GM12873 (cell line): Measurements from ENCODE around the gene MORN1.

Source experiments
- CTCF ChIP-seq: IDR thresholded peaks from 2 replicates; pipeline ENCODE4 v1.5.1; 2012; ENCODE audit warnings: low read depth, mild to moderate bottlenecking, moderate library complexity, low read length, control low read depth; ENCODE audit not compliant: insufficient read depth; ENCODE audit errors: missing control alignments

MORN1 gene

GRCh38 chr1:2429780-2430591 lies 38.6 kb upstream of the MORN1 start:
- peak; percentile 78 for TF ChIP-seq CTCF

- no peak for TF ChIP-seq CTCF
Observed at GRCh38 chr1:2428490-2428889, 37.1 kb upstream of the MORN1 start.

- no peak for TF ChIP-seq CTCF
Observed at GRCh38 chr1:2427976-2428375, 36.6 kb upstream of the MORN1 start.

- TF ChIP-seq CTCF: no peak
Observed at GRCh38 chr1:2427051-2427450, 35.7 kb upstream of the MORN1 start.

- no peak for TF ChIP-seq CTCF
Observed at GRCh38 chr1:2426540-2426939, 35.2 kb upstream of the MORN1 start.

GRCh38 chr1:2425892-2426291 lies 34.5 kb upstream of the MORN1 start:
- no peak for TF ChIP-seq CTCF

GRCh38 chr1:2422523-2422922 lies 31.2 kb upstream of the MORN1 start:
- TF ChIP-seq CTCF: no peak
